WTC11 (cell line): ENCODE results near the gene GPATCH8. TPM values are rescaled to one million over a fixed set of nuclear protein-coding genes. Genes with fewer than 3 reads are reported as not detected.
"Not testable (repeated sequence)": the region's sequence is repeated elsewhere in the genome, so short reads cannot be mapped to it uniquely, and the experiment has no call there.

ENCODE experiments used
- ATAC-seq: fragments of 200-7000 bp; cut with Tn5 transposase; 2 replicates; pipeline ENCODE4 v1.10.0; 2021; ENCODE audit warnings: mild to moderate bottlenecking, moderate library complexity
- CTCF ChIA-PET: fragments of 300-600 bp; sonication (Branson Sonifier 250); formaldehyde crosslinking; loops from one replicate; lab custom pipeline; 2021; ENCODE audit warnings: antibody characterized with exemption; lab: Charles Lee
- POLR2A ChIA-PET: fragments of 350-600 bp; sonication (Branson Sonifier 250); formaldehyde crosslinking; loops from one replicate; lab custom pipeline; 2021; ENCODE audit warnings: antibody characterized with exemption; lab: Charles Lee
- DNase-seq: peaks from one replicate; pipeline ENCODE4 v3.0.0; 2021; ENCODE audit warnings: low spot score
- H3K27ac Mint-ChIP-seq: 2 replicates; pipeline ENCODE4 v1.8.0; 2021; ENCODE audit warnings: mixed read lengths
- H3K27me3 Mint-ChIP-seq: 2 replicates; pipeline ENCODE4 v1.8.0; 2021; ENCODE audit warnings: low read depth, mild to moderate bottlenecking, moderate library complexity, mixed read lengths
- H3K36me3 Mint-ChIP-seq: 2 replicates; pipeline ENCODE4 v1.8.0; 2021; ENCODE audit warnings: mixed read lengths
- H3K4me1 Mint-ChIP-seq: 2 replicates; pipeline ENCODE4 v1.8.0; 2022; ENCODE audit warnings: mixed read lengths
- H3K4me3 Mint-ChIP-seq: 2 replicates; pipeline ENCODE4 v1.8.0; 2021; ENCODE audit warnings: mild to moderate bottlenecking, moderate library complexity, mixed read lengths
- H3K9me3 Mint-ChIP-seq: 2 replicates; pipeline ENCODE4 v1.8.0; 2021; ENCODE audit warnings: mixed read lengths
- CBFB ChIP-seq: sonication (generic); formaldehyde crosslinking; IDR thresholded peaks from 2 replicates; pipeline ENCODE4 v1.8.1; 2022; ENCODE audit warnings: mild to moderate bottlenecking, low read depth, missing genetic modification reagents
- EMX1 ChIP-seq: fragments of 250-450 bp; sonication (Bioruptor Pico); IDR thresholded peaks from 2 replicates; pipeline ENCODE4 v1.8.0; 2021; ENCODE audit warnings: mild to moderate bottlenecking
- GABPB1 ChIP-seq: sonication (generic); formaldehyde crosslinking; IDR thresholded peaks from 2 replicates; pipeline ENCODE4 v1.8.1; 2023; ENCODE audit warnings: mild to moderate bottlenecking, missing genetic modification reagents
- GTF2I ChIP-seq: fragments of 250-450 bp; sonication (Bioruptor Pico); conservative IDR thresholded peaks from 2 replicates; pipeline ENCODE4 v1.4.0; 2021; ENCODE audit warnings: mild to moderate bottlenecking
- JUN ChIP-seq: sonication (generic); formaldehyde crosslinking; IDR thresholded peaks from 2 replicates; pipeline ENCODE4 v1.8.0; 2023; ENCODE audit warnings: mild to moderate bottlenecking, missing genetic modification reagents
- MXD4 ChIP-seq: fragments of 250-450 bp; sonication (Bioruptor Pico); IDR thresholded peaks from 2 replicates; pipeline ENCODE4 v1.8.0; 2021; ENCODE audit warnings: mild to moderate bottlenecking, moderate library complexity, borderline replicate concordance
- NFYB ChIP-seq: sonication (generic); formaldehyde crosslinking; conservative IDR thresholded peaks from 2 replicates; pipeline ENCODE4 v1.8.0; 2022; ENCODE audit warnings: low read depth, missing genetic modification reagents
- NR1H2 ChIP-seq: sonication (generic); formaldehyde crosslinking; IDR thresholded peaks from 2 replicates; pipeline ENCODE4 v1.9.0; 2021; ENCODE audit warnings: mild to moderate bottlenecking, moderate library complexity, missing genetic modification reagents
- RORB ChIP-seq: fragments of 250-450 bp; sonication (Bioruptor Pico); IDR thresholded peaks from 2 replicates; pipeline ENCODE4 v1.9.0; 2021; ENCODE audit warnings: mild to moderate bottlenecking
- SP1 ChIP-seq: sonication (generic); formaldehyde crosslinking; conservative IDR thresholded peaks from 2 replicates; pipeline ENCODE4 v1.8.1; 2022; ENCODE audit warnings: missing genetic modification reagents
- ZBTB21 ChIP-seq: sonication (generic); formaldehyde crosslinking; IDR thresholded peaks from 2 replicates; pipeline ENCODE4 v1.8.1; 2023; ENCODE audit warnings: mild to moderate bottlenecking, missing genetic modification reagents, borderline replicate concordance
- ZNF138 ChIP-seq: sonication (generic); formaldehyde crosslinking; conservative IDR thresholded peaks from 2 replicates; pipeline ENCODE4 v1.8.1; 2022; ENCODE audit warnings: mild to moderate bottlenecking, moderate library complexity, missing genetic modification reagents
- total RNA-seq: library from RNA; stranded (reverse); gene quantifications from 3 replicates; pipeline ENCODE4 v1.2.3, GENCODE V29; 2021
- TF ChIP-seq, protein P1 (sequence below): sonication (generic); formaldehyde crosslinking; IDR thresholded peaks from 2 replicates; pipeline ENCODE4 v1.8.1; 2023; ENCODE audit warnings: mild to moderate bottlenecking, missing genetic modification reagents
- TF ChIP-seq, protein P2 (sequence below): sonication (generic); formaldehyde crosslinking; IDR thresholded peaks from 2 replicates; pipeline ENCODE4 v1.8.1; 2022; ENCODE audit warnings: low read depth, mild to moderate bottlenecking, moderate library complexity, missing genetic modification reagents, borderline replicate concordance
- TF ChIP-seq, protein P3 (sequence below): sonication (generic); formaldehyde crosslinking; IDR thresholded peaks from 2 replicates; pipeline ENCODE4 v1.8.0; 2022; ENCODE audit warnings: mild to moderate bottlenecking, missing genetic modification reagents
- TF ChIP-seq, protein P4 (sequence below): sonication (generic); formaldehyde crosslinking; IDR thresholded peaks from 2 replicates; pipeline ENCODE4 v1.8.0; 2023; ENCODE audit warnings: missing genetic modification reagents
- TF ChIP-seq, protein P5 (sequence below): sonication (generic); formaldehyde crosslinking; IDR thresholded peaks from 2 replicates; pipeline ENCODE4 v1.8.1; 2022; ENCODE audit warnings: mild to moderate bottlenecking, missing genetic modification reagents, moderate library complexity, borderline replicate concordance
- TF ChIP-seq, protein P6 (sequence below): sonication (generic); formaldehyde crosslinking; conservative IDR thresholded peaks from 2 replicates; pipeline ENCODE4 v1.8.1; 2022; ENCODE audit warnings: mild to moderate bottlenecking, missing genetic modification reagents
- TF ChIP-seq, protein P7 (sequence below): sonication (generic); formaldehyde crosslinking; IDR thresholded peaks from 2 replicates; pipeline ENCODE4 v1.8.0; 2022; ENCODE audit warnings: missing genetic modification reagents

GPATCH8 gene
- total RNA-seq, 1 experiment from 2014 or later, result 51.9 TPM

DNA sequence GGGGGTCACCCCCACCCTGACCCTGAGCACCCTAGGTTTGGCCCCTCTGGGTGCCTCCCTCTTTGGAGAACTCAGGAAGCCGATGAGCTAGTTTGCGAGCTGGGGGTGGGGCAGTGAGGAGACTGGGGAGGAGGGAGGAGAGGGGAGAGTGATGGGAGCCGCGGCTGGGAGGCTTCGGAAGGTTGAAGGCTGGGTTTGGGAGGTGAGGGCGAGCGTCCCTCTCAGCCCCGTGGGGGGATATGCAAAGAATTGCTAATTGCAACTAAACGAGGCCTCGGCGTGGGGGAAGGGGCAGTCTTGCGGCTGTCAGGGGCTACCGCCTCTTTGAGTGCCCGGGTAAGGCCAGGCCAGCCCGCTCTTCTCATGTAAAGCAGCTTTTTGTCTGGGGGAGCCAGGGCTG lies 36.5 kb upstream of the GPATCH8 start (continued):
- TF ChIP-seq, protein P1, sequence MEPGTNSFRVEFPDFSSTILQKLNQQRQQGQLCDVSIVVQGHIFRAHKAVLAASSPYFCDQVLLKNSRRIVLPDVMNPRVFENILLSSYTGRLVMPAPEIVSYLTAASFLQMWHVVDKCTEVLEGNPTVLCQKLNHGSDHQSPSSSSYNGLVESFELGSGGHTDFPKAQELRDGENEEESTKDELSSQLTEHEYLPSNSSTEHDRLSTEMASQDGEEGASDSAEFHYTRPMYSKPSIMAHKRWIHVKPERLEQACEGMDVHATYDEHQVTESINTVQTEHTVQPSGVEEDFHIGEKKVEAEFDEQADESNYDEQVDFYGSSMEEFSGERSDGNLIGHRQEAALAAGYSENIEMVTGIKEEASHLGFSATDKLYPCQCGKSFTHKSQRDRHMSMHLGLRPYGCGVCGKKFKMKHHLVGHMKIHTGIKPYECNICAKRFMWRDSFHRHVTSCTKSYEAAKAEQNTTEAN (CRISPR knock-in tag), result no peak
- TF ChIP-seq, protein P2, sequence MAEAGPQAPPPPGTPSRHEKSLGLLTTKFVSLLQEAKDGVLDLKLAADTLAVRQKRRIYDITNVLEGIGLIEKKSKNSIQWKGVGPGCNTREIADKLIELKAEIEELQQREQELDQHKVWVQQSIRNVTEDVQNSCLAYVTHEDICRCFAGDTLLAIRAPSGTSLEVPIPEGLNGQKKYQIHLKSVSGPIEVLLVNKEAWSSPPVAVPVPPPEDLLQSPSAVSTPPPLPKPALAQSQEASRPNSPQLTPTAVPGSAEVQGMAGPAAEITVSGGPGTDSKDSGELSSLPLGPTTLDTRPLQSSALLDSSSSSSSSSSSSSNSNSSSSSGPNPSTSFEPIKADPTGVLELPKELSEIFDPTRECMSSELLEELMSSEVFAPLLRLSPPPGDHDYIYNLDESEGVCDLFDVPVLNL, result no peak
- no peak for TF ChIP-seq CBFB (CRISPR knock-in tag)
- no peak for TF ChIP-seq ZNF138 (CRISPR knock-in tag)
- TF ChIP-seq JUN, result no peak
- TF ChIP-seq GABPB1 (CRISPR knock-in tag), result no peak
- TF ChIP-seq, protein P3, sequence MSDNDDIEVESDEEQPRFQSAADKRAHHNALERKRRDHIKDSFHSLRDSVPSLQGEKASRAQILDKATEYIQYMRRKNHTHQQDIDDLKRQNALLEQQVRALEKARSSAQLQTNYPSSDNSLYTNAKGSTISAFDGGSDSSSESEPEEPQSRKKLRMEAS (CRISPR knock-in tag), result peak; percentile 73; the same call in 1 of the 2 replicates
- TF ChIP-seq GTF2I, result no peak
- TF ChIP-seq, protein P4, sequence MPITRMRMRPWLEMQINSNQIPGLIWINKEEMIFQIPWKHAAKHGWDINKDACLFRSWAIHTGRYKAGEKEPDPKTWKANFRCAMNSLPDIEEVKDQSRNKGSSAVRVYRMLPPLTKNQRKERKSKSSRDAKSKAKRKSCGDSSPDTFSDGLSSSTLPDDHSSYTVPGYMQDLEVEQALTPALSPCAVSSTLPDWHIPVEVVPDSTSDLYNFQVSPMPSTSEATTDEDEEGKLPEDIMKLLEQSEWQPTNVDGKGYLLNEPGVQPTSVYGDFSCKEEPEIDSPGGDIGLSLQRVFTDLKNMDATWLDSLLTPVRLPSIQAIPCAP (CRISPR knock-in tag), result no peak
- 0 out of 2 replicates have a peak, but pooled peaks have one; percentile 67 for TF ChIP-seq ZBTB21 (CRISPR knock-in tag)
- no peak for TF ChIP-seq EMX1
- no peak for TF ChIP-seq MXD4 (CRISPR knock-in tag)
- TF ChIP-seq, protein P5, sequence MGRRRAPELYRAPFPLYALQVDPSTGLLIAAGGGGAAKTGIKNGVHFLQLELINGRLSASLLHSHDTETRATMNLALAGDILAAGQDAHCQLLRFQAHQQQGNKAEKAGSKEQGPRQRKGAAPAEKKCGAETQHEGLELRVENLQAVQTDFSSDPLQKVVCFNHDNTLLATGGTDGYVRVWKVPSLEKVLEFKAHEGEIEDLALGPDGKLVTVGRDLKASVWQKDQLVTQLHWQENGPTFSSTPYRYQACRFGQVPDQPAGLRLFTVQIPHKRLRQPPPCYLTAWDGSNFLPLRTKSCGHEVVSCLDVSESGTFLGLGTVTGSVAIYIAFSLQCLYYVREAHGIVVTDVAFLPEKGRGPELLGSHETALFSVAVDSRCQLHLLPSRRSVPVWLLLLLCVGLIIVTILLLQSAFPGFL, result no peak
- no peak for TF ChIP-seq NR1H2 (CRISPR knock-in tag)
- no peak for TF ChIP-seq RORB (CRISPR knock-in tag)
- peak; percentile 75 for TF ChIP-seq SP1
- TF ChIP-seq, protein P6, sequence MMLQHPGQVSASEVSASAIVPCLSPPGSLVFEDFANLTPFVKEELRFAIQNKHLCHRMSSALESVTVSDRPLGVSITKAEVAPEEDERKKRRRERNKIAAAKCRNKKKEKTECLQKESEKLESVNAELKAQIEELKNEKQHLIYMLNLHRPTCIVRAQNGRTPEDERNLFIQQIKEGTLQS, result no peak
- TF ChIP-seq, protein P7, sequence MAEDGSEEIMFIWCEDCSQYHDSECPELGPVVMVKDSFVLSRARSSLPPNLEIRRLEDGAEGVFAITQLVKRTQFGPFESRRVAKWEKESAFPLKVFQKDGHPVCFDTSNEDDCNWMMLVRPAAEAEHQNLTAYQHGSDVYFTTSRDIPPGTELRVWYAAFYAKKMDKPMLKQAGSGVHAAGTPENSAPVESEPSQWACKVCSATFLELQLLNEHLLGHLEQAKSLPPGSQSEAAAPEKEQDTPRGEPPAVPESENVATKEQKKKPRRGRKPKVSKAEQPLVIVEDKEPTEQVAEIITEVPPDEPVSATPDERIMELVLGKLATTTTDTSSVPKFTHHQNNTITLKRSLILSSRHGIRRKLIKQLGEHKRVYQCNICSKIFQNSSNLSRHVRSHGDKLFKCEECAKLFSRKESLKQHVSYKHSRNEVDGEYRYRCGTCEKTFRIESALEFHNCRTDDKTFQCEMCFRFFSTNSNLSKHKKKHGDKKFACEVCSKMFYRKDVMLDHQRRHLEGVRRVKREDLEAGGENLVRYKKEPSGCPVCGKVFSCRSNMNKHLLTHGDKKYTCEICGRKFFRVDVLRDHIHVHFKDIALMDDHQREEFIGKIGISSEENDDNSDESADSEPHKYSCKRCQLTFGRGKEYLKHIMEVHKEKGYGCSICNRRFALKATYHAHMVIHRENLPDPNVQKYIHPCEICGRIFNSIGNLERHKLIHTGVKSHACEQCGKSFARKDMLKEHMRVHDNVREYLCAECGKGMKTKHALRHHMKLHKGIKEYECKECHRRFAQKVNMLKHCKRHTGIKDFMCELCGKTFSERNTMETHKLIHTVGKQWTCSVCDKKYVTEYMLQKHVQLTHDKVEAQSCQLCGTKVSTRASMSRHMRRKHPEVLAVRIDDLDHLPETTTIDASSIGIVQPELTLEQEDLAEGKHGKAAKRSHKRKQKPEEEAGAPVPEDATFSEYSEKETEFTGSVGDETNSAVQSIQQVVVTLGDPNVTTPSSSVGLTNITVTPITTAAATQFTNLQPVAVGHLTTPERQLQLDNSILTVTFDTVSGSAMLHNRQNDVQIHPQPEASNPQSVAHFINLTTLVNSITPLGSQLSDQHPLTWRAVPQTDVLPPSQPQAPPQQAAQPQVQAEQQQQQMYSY (CRISPR knock-in tag), result no peak

DNA sequence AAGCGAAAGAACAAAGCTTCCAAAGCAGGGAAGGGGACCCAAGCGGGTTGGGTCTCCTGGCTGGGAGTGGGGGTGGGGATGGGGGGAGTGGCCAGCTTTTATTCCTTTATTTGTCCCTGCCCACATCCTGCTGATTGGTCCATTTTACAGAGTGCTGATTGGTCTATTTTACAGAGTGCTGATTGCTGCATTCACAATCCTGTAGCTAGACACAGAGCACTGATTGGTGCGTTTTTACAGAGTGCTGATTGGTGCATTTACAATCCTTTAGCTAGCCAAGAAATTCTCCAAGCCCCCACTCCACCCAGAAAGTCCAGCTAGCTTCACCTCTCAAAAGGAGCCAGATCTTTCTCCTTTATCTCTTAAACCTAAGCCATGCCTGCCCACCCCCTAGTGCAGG lies 34.7 kb upstream of the GPATCH8 start:
- POLR2A ChIA-PET, result interaction anchor here (0.7 kb wide), 1 partner anchor 158 kb away, joined by 5 read pairs; no protein-coding TSS in a partner anchor
- CTCF ChIA-PET, result interaction anchor here (0.7 to 0.9 kb wide), 2 partner anchors 18 to 182 kb away, joined by 3 read pairs; no protein-coding TSS in a partner anchor
- peaks cover 67% of the 10 kb centered on the region for H3K4me1 Mint-ChIP-seq

More for the DNA sequence above, 34.7 kb upstream of the GPATCH8 start:
- ATAC-seq, H3K9me3 Mint-ChIP-seq, H3K27ac Mint-ChIP-seq, DNase-seq, H3K4me3 Mint-ChIP-seq, H3K36me3 Mint-ChIP-seq: not testable (repeated sequence)
- peak; percentile 68 for TF ChIP-seq NFYB (CRISPR knock-in tag)
- peaks cover 78% of the 10 kb centered on the region for H3K27me3 Mint-ChIP-seq
